ENCODE measurements around the gene HNRNPR. TPM values are rescaled to one million over a fixed set of nuclear protein-coding genes. Genes with fewer than 3 reads are reported as not detected.

Gene HNRNPR
- total and polyA plus RNA-seq, 9 of the 15 experiments (the other 6 are each of a cell fraction or from before 2014, with no cell fraction given): 80.9 to 372 (median 301) TPM

DNA sequence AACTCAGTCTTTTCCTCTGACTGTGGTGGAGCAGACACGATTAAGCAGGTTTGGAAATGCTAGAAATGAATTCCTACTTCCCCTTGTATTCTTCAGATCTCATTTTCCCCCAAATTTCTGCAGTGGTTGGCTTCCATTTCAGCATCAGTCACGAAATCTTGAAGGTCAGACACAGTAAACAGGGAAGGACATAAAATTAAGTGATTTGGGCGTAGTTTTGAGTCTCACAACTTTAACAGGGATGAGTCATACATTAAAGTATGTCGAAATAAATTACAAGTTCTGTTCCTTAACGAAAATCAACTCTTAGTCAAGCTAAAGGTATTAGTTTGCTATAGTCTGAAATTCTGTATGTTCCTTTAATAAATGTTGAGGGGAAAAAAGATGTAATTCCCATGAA lies 61.1 kb downstream of the HNRNPR start (continued):
- TF ChIP-seq, protein P1, sequence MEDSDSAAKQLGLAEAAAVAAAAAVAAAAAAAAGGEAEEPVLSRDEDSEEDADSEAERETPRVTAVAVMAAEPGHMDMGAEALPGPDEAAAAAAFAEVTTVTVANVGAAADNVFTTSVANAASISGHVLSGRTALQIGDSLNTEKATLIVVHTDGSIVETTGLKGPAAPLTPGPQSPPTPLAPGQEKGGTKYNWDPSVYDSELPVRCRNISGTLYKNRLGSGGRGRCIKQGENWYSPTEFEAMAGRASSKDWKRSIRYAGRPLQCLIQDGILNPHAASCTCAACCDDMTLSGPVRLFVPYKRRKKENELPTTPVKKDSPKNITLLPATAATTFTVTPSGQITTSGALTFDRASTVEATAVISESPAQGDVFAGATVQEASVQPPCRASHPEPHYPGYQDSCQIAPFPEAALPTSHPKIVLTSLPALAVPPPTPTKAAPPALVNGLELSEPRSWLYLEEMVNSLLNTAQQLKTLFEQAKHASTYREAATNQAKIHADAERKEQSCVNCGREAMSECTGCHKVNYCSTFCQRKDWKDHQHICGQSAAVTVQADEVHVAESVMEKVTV (CRISPR knock-in tag; IDR thresholded peaks at IDR 0.05): no peak
- TF ChIP-seq FUS (optimal IDR thresholded peaks at IDR 0.05; ENCODE audit: low read depth, low read length) (no peak), ATF7 (IDR thresholded peaks at IDR 0.05) (no peak), JUNB (CRISPR knock-in tag; conservative IDR thresholded peaks at IDR 0.05) (0 out of 2 replicates have a peak, but pooled peaks have one; percentile 6), ZNF253 (CRISPR knock-in tag; conservative IDR thresholded peaks at IDR 0.05) (no peak), CEBPB (tag; IDR thresholded peaks at IDR 0.05) (peak; percentile 65), CHD4 (IDR thresholded peaks at IDR 0.05; ENCODE audit: insufficient read depth, insufficient replicate concordance, low read depth, low read length, poor library complexity, severe bottlenecking) (no peak), NR4A1 (CRISPR knock-in tag; IDR thresholded peaks at IDR 0.05) (no peak), NR4A1 (tag; IDR thresholded peaks at IDR 0.05) (no peak), HNRNPLL (IDR thresholded peaks at IDR 0.05; ENCODE audit: low read depth, low read length, poor library complexity, severe bottlenecking) (no peak), BRF1 (IDR thresholded peaks at IDR 0.05; ENCODE audit: borderline replicate concordance, extremely low read depth, insufficient read length) (no peak), POLR2B (IDR thresholded peaks at IDR 0.05; ENCODE audit: low read depth, partially characterized antibody) (no peak), ERF (CRISPR knock-in tag; IDR thresholded peaks at IDR 0.05) (no peak), ZNF75A (CRISPR knock-in tag; IDR thresholded peaks at IDR 0.05) (no peak)
- TF ChIP-seq, protein P2, sequence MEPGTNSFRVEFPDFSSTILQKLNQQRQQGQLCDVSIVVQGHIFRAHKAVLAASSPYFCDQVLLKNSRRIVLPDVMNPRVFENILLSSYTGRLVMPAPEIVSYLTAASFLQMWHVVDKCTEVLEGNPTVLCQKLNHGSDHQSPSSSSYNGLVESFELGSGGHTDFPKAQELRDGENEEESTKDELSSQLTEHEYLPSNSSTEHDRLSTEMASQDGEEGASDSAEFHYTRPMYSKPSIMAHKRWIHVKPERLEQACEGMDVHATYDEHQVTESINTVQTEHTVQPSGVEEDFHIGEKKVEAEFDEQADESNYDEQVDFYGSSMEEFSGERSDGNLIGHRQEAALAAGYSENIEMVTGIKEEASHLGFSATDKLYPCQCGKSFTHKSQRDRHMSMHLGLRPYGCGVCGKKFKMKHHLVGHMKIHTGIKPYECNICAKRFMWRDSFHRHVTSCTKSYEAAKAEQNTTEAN (CRISPR knock-in tag; IDR thresholded peaks at IDR 0.05): no peak
- TF ChIP-seq, protein P3, sequence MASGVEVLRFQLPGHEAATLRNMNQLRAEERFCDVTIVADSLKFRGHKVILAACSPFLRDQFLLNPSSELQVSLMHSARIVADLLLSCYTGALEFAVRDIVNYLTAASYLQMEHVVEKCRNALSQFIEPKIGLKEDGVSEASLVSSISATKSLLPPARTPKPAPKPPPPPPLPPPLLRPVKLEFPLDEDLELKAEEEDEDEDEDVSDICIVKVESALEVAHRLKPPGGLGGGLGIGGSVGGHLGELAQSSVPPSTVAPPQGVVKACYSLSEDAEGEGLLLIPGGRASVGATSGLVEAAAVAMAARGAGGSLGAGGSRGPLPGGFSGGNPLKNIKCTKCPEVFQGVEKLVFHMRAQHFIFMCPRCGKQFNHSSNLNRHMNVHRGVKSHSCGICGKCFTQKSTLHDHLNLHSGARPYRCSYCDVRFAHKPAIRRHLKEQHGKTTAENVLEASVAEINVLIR (CRISPR knock-in tag; IDR thresholded peaks at IDR 0.05): no peak

Data from K562 (cell line).